Measurements from ENCODE around the gene EIF4E3. TPM values are rescaled to one million over a fixed set of nuclear protein-coding genes. Genes with fewer than 3 reads are reported as not detected.

EIF4E3 gene
- total RNA-seq, 2 donors from 2014 or later: 8.2 to 9.6 TPM

DNA sequence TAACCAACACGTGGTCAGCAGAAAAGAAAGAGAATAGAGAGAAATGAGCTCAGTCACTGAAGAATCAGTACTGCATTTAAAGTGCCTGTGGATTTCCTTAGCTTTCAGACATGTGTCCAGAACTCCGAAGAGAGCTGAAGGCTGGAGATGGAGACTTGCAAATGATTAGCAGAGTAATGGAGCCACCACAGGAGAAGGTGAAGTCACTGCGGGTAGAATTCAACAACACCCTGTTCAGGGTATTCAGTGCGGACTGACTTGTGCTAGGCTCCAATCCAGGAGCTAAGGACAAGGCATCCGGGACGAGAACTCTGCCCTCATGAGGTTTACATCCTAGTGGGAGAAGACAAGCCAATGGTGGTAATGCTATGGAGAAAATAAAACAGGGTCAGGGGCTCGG lies 4.2 kb downstream of the EIF4E3 start:
- intact Hi-C loops (cut with DNase I): no loop called here

GRCh38 chr3:71718072-71718471 lies 7.1 kb downstream of the EIF4E3 start:
- no peak for DNase-seq
- H3K4me1 ChIP-seq: peaks cover under 1% of the 10 kb centered on the region
- no peak overlapping the region for H3K4me3 ChIP-seq
- no peak for ATAC-seq
- WGBS, 2 donors: 69 to 80% methylated on average over 4 of the region's 4 CpGs
- no peaks in the 10 kb centered on the region for H3K36me3 ChIP-seq (replicated peaks in 1 of 2; ENCODE audit: insufficient read depth in 1 of 2, low read depth in 2 of 2)
- H3K27me3 ChIP-seq: no peaks in the 10 kb centered on the region
- TF ChIP-seq CTCF (IDR thresholded peaks at IDR 0.05) (no peak), POLR2A (IDR thresholded peaks at IDR 0.05) (no peak)
- intact Hi-C loops (cut with DNase I): no loop called here
- H3K9me3 ChIP-seq: no peaks in the 10 kb centered on the region
- no peak overlapping the region for H3K27ac ChIP-seq

More for the DNA sequence above, 4.2 kb downstream of the EIF4E3 start:
- Histone ChIP-seq H3K9me3 (no peaks in the 10 kb centered on the region), H3K4me1 (peaks cover 16% of the 10 kb centered on the region), H3K27me3 (no peaks in the 10 kb centered on the region), H3K4me3 (no peak overlapping the region), H3K27ac (no peak overlapping the region), H3K36me3 (replicated peaks in 1 of 2; ENCODE audit: insufficient read depth in 1 of 2, low read depth in 2 of 2) (no peaks in the 10 kb centered on the region)
- ATAC-seq: no peak
- TF ChIP-seq CTCF (IDR thresholded peaks at IDR 0.05): no peak
- no peak for TF ChIP-seq POLR2A (IDR thresholded peaks at IDR 0.05)
- no peak for DNase-seq
- WGBS, 2 donors: 90% methylated on average over 7 of the region's 7 CpGs

DNA sequence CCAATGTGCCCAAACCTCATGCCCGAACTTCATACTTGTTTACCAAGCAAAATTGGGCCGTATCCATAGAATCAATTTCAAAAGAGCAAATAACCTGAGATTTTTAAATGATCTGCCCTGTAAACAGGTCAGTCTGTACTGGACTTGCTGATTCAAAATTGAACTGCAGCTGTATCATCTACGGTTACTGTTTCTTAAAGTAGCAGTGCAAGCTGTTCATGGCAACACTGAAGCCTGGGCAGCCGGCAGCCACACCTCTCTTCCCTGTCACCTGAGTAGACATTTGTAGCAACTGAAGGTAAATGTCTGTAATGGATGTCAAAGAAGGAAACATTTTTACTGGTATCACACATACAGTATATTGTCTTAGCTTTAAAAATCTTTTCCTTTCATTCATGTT lies 10.6 kb downstream of the EIF4E3 start:
- Histone ChIP-seq H3K27ac (no peak overlapping the region), H3K36me3 (replicated peaks in 1 of 2; ENCODE audit: insufficient read depth in 1 of 2, low read depth in 2 of 2) (no peaks in the 10 kb centered on the region), H3K4me3 (no peak overlapping the region), H3K9me3 (no peaks in the 10 kb centered on the region), H3K27me3 (no peaks in the 10 kb centered on the region), H3K4me1 (peaks cover 24% of the 10 kb centered on the region)
- no peak for ATAC-seq
- WGBS, 2 donors: 57 to 58% methylated on average over 4 of the region's 4 CpGs
- DNase-seq: no peak
- no peak for TF ChIP-seq POLR2A (IDR thresholded peaks at IDR 0.05)
- TF ChIP-seq CTCF (IDR thresholded peaks at IDR 0.05): no peak
- intact Hi-C loops (cut with DNase I): no loop called here

DNA sequence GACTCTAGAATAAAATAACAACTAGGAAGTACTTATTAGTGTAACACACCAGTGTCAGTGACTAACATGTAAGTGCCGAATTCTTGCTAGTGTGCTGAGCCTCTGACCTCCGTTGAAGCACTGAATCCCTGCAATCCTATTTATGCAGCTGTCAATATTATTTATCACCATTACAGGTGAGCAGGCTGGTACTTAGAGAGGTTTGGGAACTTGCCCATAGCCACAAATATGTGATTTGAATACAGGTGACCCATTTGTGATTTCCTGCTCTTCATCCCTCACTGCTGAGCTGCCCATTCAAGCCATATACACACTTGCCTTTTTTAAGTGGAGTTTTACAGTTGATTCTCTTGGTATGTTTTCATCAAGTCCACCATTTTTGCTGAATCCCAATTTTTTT lies 12.2 kb downstream of the EIF4E3 start:
- Histone ChIP-seq H3K27me3 (no peaks in the 10 kb centered on the region), H3K4me3 (no peak overlapping the region), H3K4me1 (peaks cover 39% of the 10 kb centered on the region), H3K9me3 (no peaks in the 10 kb centered on the region), H3K36me3 (replicated peaks in 1 of 2; ENCODE audit: insufficient read depth in 1 of 2, low read depth in 2 of 2) (no peaks in the 10 kb centered on the region), H3K27ac (no peak overlapping the region)
- no peak for DNase-seq
- ATAC-seq: no peak
- 40 to 44% methylated on average over 2 of the region's 2 CpGs for WGBS, 2 donors
- intact Hi-C loops (cut with DNase I): no loop called here
- TF ChIP-seq CTCF (IDR thresholded peaks at IDR 0.05) (no peak), POLR2A (IDR thresholded peaks at IDR 0.05) (no peak)

GRCh38 chr3:71710906-71711494 lies 14.2 kb downstream of the EIF4E3 start:
- ATAC-seq (peak; percentile 60), DNase-seq (no peak)
- intact Hi-C loops (cut with DNase I): no loop called here
- H3K36me3 ChIP-seq (replicated peaks in 1 of 2; ENCODE audit: insufficient read depth in 1 of 2, low read depth in 2 of 2): no peaks in the 10 kb centered on the region
- H3K4me1 ChIP-seq: peaks cover 42% of the 10 kb centered on the region
- no peaks in the 10 kb centered on the region for H3K9me3 ChIP-seq
- no peak overlapping the region for H3K4me3 ChIP-seq
- WGBS, 2 donors: 13 to 19% methylated on average over 1 of the region's 1 CpG
- TF ChIP-seq POLR2A (IDR thresholded peaks at IDR 0.05) (no peak), CTCF (IDR thresholded peaks at IDR 0.05) (peak; percentile 36 to 88 (median 73))
- H3K27ac ChIP-seq: peak overlapping the region in 2 of 4 donors; percentile 12 to 73
- H3K27me3 ChIP-seq: no peaks in the 10 kb centered on the region

Data from body of pancreas (tissue), 4 donors.